ENCODE data around the gene TBC1D21. TPM values are rescaled to one million over a fixed set of nuclear protein-coding genes. Genes with fewer than 3 reads are reported as not detected.

The TBC1D21 gene
- polyA plus RNA-seq, 1 donor from 2014 or later: not detected

DNA sequence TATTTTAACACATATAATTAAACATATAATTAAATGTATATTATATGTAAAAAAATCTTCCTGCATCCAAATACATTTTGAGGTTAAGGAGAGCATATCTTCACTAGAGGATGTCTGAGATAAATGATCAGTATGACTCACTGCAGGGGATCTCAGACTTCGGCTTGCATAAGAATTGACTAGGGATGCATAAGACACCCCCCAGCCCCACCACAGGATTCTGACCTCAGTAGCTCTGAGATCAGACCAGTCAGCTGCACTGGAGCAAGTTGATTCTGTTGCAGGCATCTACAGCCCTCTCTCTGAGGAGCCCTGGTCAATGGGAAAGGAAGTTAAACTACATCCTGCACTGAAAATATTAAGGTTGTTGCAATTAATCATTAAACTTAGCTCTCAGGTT, 29.0 kb upstream of the TBC1D21 start:
- Histone ChIP-seq H3K36me3 (ENCODE audit: insufficient read depth, low read length) (no peaks in the 10 kb centered on the region), H3K79me2 (replicated peaks; ENCODE audit: insufficient read depth, low read length) (no peaks in the 10 kb centered on the region), H3F3A (ENCODE audit: insufficient read depth, low read length, poor library complexity, severe bottlenecking) (no peaks in the 10 kb centered on the region), H3K4me3 (ENCODE audit: low read length) (no peak overlapping the region), H3K9me3 (ENCODE audit: low read length) (no peaks in the 10 kb centered on the region), H2AFZ (ENCODE audit: low read depth, low read length) (no peak overlapping the region), H3K27me3 (ENCODE audit: insufficient read depth, low read depth, low read length) (no peaks in the 10 kb centered on the region), H3K9ac (ENCODE audit: low read length) (no peak overlapping the region), H4K20me1 (ENCODE audit: insufficient read depth) (no peaks in the 10 kb centered on the region), H3K27ac (ENCODE audit: low read length) (no peak overlapping the region), H3K9me2 (ENCODE audit: insufficient read depth, low read length) (no peaks in the 10 kb centered on the region), H3K4me2 (ENCODE audit: low read length) (no peak overlapping the region)
- TF ChIP-seq, protein P1, sequence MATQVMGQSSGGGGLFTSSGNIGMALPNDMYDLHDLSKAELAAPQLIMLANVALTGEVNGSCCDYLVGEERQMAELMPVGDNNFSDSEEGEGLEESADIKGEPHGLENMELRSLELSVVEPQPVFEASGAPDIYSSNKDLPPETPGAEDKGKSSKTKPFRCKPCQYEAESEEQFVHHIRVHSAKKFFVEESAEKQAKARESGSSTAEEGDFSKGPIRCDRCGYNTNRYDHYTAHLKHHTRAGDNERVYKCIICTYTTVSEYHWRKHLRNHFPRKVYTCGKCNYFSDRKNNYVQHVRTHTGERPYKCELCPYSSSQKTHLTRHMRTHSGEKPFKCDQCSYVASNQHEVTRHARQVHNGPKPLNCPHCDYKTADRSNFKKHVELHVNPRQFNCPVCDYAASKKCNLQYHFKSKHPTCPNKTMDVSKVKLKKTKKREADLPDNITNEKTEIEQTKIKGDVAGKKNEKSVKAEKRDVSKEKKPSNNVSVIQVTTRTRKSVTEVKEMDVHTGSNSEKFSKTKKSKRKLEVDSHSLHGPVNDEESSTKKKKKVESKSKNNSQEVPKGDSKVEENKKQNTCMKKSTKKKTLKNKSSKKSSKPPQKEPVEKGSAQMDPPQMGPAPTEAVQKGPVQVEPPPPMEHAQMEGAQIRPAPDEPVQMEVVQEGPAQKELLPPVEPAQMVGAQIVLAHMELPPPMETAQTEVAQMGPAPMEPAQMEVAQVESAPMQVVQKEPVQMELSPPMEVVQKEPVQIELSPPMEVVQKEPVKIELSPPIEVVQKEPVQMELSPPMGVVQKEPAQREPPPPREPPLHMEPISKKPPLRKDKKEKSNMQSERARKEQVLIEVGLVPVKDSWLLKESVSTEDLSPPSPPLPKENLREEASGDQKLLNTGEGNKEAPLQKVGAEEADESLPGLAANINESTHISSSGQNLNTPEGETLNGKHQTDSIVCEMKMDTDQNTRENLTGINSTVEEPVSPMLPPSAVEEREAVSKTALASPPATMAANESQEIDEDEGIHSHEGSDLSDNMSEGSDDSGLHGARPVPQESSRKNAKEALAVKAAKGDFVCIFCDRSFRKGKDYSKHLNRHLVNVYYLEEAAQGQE (IDR thresholded peaks at IDR 0.05; ENCODE audit: borderline replicate concordance): no peak
- TF ChIP-seq POLR2AphosphoS5 (IDR thresholded peaks at IDR 0.05) (no peak), SMC3 (conservative IDR thresholded peaks at IDR 0.05; ENCODE audit: poor library complexity) (no peak), TAF1 (IDR thresholded peaks at IDR 0.05; ENCODE audit: low read depth) (no peak), EZH2 (IDR thresholded peaks at IDR 0.05; ENCODE audit: borderline replicate concordance, insufficient read depth, low read length, poor library complexity, severe bottlenecking) (no peak), MXI1 (conservative IDR thresholded peaks at IDR 0.05; ENCODE audit: poor library complexity, severe bottlenecking) (no peak), RAD21 (conservative IDR thresholded peaks at IDR 0.05) (no peak), EP300 (conservative IDR thresholded peaks at IDR 0.05; ENCODE audit: poor library complexity, severe bottlenecking) (no peak)
- TF ChIP-seq, protein P2, sequence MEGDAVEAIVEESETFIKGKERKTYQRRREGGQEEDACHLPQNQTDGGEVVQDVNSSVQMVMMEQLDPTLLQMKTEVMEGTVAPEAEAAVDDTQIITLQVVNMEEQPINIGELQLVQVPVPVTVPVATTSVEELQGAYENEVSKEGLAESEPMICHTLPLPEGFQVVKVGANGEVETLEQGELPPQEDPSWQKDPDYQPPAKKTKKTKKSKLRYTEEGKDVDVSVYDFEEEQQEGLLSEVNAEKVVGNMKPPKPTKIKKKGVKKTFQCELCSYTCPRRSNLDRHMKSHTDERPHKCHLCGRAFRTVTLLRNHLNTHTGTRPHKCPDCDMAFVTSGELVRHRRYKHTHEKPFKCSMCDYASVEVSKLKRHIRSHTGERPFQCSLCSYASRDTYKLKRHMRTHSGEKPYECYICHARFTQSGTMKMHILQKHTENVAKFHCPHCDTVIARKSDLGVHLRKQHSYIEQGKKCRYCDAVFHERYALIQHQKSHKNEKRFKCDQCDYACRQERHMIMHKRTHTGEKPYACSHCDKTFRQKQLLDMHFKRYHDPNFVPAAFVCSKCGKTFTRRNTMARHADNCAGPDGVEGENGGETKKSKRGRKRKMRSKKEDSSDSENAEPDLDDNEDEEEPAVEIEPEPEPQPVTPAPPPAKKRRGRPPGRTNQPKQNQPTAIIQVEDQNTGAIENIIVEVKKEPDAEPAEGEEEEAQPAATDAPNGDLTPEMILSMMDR (IDR thresholded peaks at IDR 0.05; ENCODE audit: poor library complexity, severe bottlenecking): no peak

DNA sequence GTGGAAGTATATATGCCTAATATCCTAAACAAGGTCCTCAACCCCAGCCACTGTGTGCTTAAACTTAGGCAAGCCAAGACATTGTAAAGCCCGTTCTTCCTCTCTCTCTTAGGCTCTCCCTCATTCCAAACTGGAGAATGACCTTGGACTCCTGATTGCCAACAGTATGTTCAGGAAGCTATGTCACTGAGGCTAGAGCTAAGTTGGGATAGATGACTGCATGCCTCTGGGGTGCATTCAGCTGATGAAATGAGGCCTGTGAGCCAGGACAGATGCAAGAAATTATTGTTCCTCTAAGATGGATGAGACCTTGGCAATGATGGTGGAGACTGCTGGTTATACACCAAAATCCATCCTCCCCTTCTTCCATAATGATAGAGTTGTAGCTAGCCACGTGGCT, 27.9 kb upstream of the TBC1D21 start:
- no peak overlapping the region for H3K9ac ChIP-seq (ENCODE audit: low read length)
- no peaks in the 10 kb centered on the region for H3K36me3 ChIP-seq (ENCODE audit: insufficient read depth, low read length)
- no peaks in the 10 kb centered on the region for H3F3A ChIP-seq (ENCODE audit: insufficient read depth, low read length, poor library complexity, severe bottlenecking)
- H3K4me2 ChIP-seq (ENCODE audit: low read length): no peak overlapping the region
- H3K9me3 ChIP-seq (ENCODE audit: low read length): no peaks in the 10 kb centered on the region
- no peaks in the 10 kb centered on the region for H4K20me1 ChIP-seq (ENCODE audit: insufficient read depth)
- no peaks in the 10 kb centered on the region for H3K27me3 ChIP-seq (ENCODE audit: insufficient read depth, low read depth, low read length)
- H3K27ac ChIP-seq (ENCODE audit: low read length): no peak overlapping the region
- no peak overlapping the region for H2AFZ ChIP-seq (ENCODE audit: low read depth, low read length)
- H3K79me2 ChIP-seq (replicated peaks; ENCODE audit: insufficient read depth, low read length): no peaks in the 10 kb centered on the region
- H3K9me2 ChIP-seq (ENCODE audit: insufficient read depth, low read length): no peaks in the 10 kb centered on the region
- H3K4me3 ChIP-seq (ENCODE audit: low read length): no peak overlapping the region
- no peak for TF ChIP-seq EZH2 (IDR thresholded peaks at IDR 0.05; ENCODE audit: borderline replicate concordance, insufficient read depth, low read length, poor library complexity, severe bottlenecking)
- no peak for TF ChIP-seq SMC3 (conservative IDR thresholded peaks at IDR 0.05; ENCODE audit: poor library complexity)
- TF ChIP-seq, protein P1 (IDR thresholded peaks at IDR 0.05; ENCODE audit: borderline replicate concordance): no peak
- TF ChIP-seq, protein P2 (IDR thresholded peaks at IDR 0.05; ENCODE audit: poor library complexity, severe bottlenecking): no peak
- TF ChIP-seq MXI1 (conservative IDR thresholded peaks at IDR 0.05; ENCODE audit: poor library complexity, severe bottlenecking): no peak
- no peak for TF ChIP-seq RAD21 (conservative IDR thresholded peaks at IDR 0.05)
- no peak for TF ChIP-seq POLR2AphosphoS5 (IDR thresholded peaks at IDR 0.05)
- no peak for TF ChIP-seq EP300 (conservative IDR thresholded peaks at IDR 0.05; ENCODE audit: poor library complexity, severe bottlenecking)
- TF ChIP-seq TAF1 (IDR thresholded peaks at IDR 0.05; ENCODE audit: low read depth): no peak

Measured in neural cell (in vitro differentiated cells).